Panc1 (cell line): ENCODE results near the gene CACUL1. TPM values are rescaled to one million over a fixed set of nuclear protein-coding genes. Genes with fewer than 3 reads are reported as not detected.
"Not testable (repeated sequence)": the region's sequence is repeated elsewhere in the genome, so short reads cannot be mapped to it uniquely, and the experiment has no call there.

Experiments used
- ATAC-seq: fragments of 200-7000 bp; cut with Tn5 transposase; 2 replicates; pipeline ENCODE4 v1.9.1; 2020; ENCODE audit warnings: mild to moderate bottlenecking, moderate library complexity
- BruUV-seq: library from RNA; stranded (reverse); fragments of 400-500 nt; replicated peaks from 2 replicates; lab custom pipeline; 2021; lab: Mats Ljungman, UMichigan
- CTCF ChIA-PET: fragments of 300-600 bp; sonication (Branson Sonifier 250); formaldehyde crosslinking; loops from one replicate; lab custom pipeline; 2022; ENCODE audit warnings: antibody characterized with exemption; lab: Charles Lee
- POLR2A ChIA-PET: fragments of 300-600 bp; sonication (Branson Sonifier 250); formaldehyde crosslinking; loops from one replicate; lab custom pipeline; 2022; ENCODE audit warnings: antibody characterized with exemption; lab: Charles Lee
- DNase-seq: peaks from one replicate; pipeline ENCODE4 v3.0.0-alpha.2; 2010; ENCODE audit warnings: low read depth, low spot score
- H3K27ac ChIP-seq: 2 replicates; pipeline ENCODE4 v1.5.1; 2011; ENCODE audit warnings: mild to moderate bottlenecking, low read length, inconsistent platforms
- H3K27me3 ChIP-seq: fragments of 200-500 bp; sonication (Bioruptor generic); 2 replicates; pipeline ENCODE4 v1.6.0; 2014; ENCODE audit warnings: low read length, inconsistent platforms; ENCODE audit not compliant: control insufficient read depth, insufficient read depth
- H3K36me3 ChIP-seq: fragments of 200-500 bp; sonication (Bioruptor generic); 2 replicates; pipeline ENCODE4 v1.5.1; 2014; ENCODE audit warnings: inconsistent platforms, mild to moderate bottlenecking, low read length, moderate library complexity; ENCODE audit not compliant: control insufficient read depth, insufficient read depth
- H3K4me1 ChIP-seq: 2 replicates; pipeline ENCODE4 v1.5.1; 2011; ENCODE audit warnings: inconsistent platforms, mild to moderate bottlenecking, low read length, moderate library complexity; ENCODE audit not compliant: control insufficient read depth, insufficient read depth
- H3K4me3 ChIP-seq, 2 experiments: 2 replicates each; pipeline ENCODE4 v1.5.1; 2011 to 2012; ENCODE audit warnings: low read depth in 2 of 2, low read length in 2 of 2, mild to moderate bottlenecking in 2 of 2, inconsistent platforms in 1 of 2, moderate library complexity in 1 of 2
- H3K9me3 ChIP-seq: fragments of 200-500 bp; sonication (Bioruptor generic); 2 replicates; pipeline ENCODE4 v1.5.1; 2014; ENCODE audit warnings: low read depth, mild to moderate bottlenecking, inconsistent platforms, low read length, moderate library complexity; ENCODE audit not compliant: control insufficient read depth, insufficient read depth
- CTCF ChIP-seq: fragments of 450-650 bp; IDR thresholded peaks from 2 replicates; pipeline ENCODE4 v1.5.1; 2017; ENCODE audit warnings: mild to moderate bottlenecking
- POLR2AphosphoS5 ChIP-seq: IDR thresholded peaks from 2 replicates; pipeline ENCODE4 v1.6.1; 2012; ENCODE audit warnings: mild to moderate bottlenecking, low read depth, low read length, moderate library complexity
- REST ChIP-seq, 2 experiments: IDR thresholded peaks; 2 replicates each; pipeline ENCODE4 v1.6.1; 2011 to 2012; ENCODE audit warnings: low read depth in 2 of 2, control low read depth in 1 of 2, low read length in 1 of 2, mild to moderate bottlenecking in 1 of 2, moderate library complexity in 1 of 2; ENCODE audit not compliant: insufficient read depth in 1 of 2
- SIN3A ChIP-seq: IDR thresholded peaks from 2 replicates; pipeline ENCODE4 v1.6.1; 2012; ENCODE audit warnings: low read depth, mild to moderate bottlenecking, low read length, moderate library complexity, borderline replicate concordance; ENCODE audit not compliant: insufficient read depth
- TCF7L2 ChIP-seq: IDR thresholded peaks from 2 replicates; pipeline ENCODE4 v1.6.1; 2011; ENCODE audit warnings: mild to moderate bottlenecking, low read depth, low read length, inconsistent platforms
- in situ Hi-C: cut with HindIII; loops from 2 replicates; pipeline ENCODE4 v1.10.0; 2016; ENCODE audit warnings: low sequenced_read_pairs, low pct_unique_long_range_greater_than_20kb
- intact Hi-C: fragments of 100-400 bp; cut with micrococcal nuclease; formaldehyde crosslinking; loops from one replicate; pipeline ENCODE4 v1.10.0; 2022; ENCODE audit not compliant: unreplicated experiment
- total RNA-seq: library from RNA; stranded (reverse); gene quantifications from one replicate; pipeline ENCODE4 v1.2.1, GENCODE V29; 2021; ENCODE audit not compliant: unreplicated experiment

The CACUL1 gene
- total RNA-seq, 1 experiment from 2014 or later, result 44.1 TPM

- POLR2A ChIA-PET, result interaction anchor here (0.7 kb wide), 1 partner anchor 160 kb away, joined by 3 read pairs; no protein-coding TSS in a partner anchor
- H3K4me3 ChIP-seq, result no peak overlapping the region
- no peak for DNase-seq
- in situ Hi-C loops (no loop called here), intact Hi-C loops (no loop called here)
- no peaks in the 10 kb centered on the region for H3K9me3 ChIP-seq
- H3K27ac ChIP-seq, result no peak overlapping the region
- CTCF ChIA-PET, result no interaction called here
- no peaks in the 10 kb centered on the region for H3K27me3 ChIP-seq
- no TSS peak for BruUV-seq
- peaks cover 22% of the 10 kb centered on the region for H3K4me1 ChIP-seq
- no peaks in the 10 kb centered on the region for H3K36me3 ChIP-seq
- no peak for ATAC-seq
- TF ChIP-seq POLR2AphosphoS5 (no peak), SIN3A (no peak), TCF7L2 (no peak), REST (IDR thresholded peaks at IDR 0.05; ENCODE audit: insufficient read depth in 1 of 2, low read depth in 2 of 2, low read length in 1 of 2) (no peak), CTCF (no peak)
Measured at GRCh38 chr10:118746246-118746645, 8.5 kb downstream of the CACUL1 start.

DNA sequence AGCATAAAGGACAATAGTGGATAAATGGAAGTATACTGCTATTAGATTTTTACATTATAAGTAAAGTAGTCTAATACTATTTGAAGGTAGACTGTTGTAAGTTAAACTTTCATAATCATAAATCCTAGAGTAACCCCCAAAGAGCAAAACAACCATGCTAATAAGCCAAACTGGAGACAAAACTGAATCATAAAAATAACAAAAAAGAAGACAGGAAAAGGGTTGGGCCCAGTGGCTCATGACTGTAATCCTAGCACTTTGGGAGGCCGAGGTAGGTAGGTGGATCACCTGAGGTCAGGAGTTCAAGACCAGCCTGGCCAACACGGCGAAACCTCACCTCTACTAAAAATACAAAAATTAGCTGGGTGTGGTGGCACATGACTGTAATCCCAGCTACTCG is 9.7 kb downstream of the CACUL1 start:
- Histone ChIP-seq H3K27ac (no peak overlapping the region), H3K36me3 (no peaks in the 10 kb centered on the region), H3K4me1 (peaks cover 32% of the 10 kb centered on the region), H3K27me3 (no peaks in the 10 kb centered on the region), H3K4me3 (no peak overlapping the region), H3K9me3 (no peaks in the 10 kb centered on the region)
- ChIA-PET POLR2A (no interaction called here), CTCF (no interaction called here)
- DNase-seq, result no peak
- TF ChIP-seq REST (IDR thresholded peaks at IDR 0.05; ENCODE audit: insufficient read depth in 1 of 2, low read depth in 2 of 2, low read length in 1 of 2) (no peak), SIN3A (no peak), POLR2AphosphoS5 (no peak), TCF7L2 (no peak), CTCF (no peak)
- intact Hi-C loops, result no loop called here
- BruUV-seq, result no TSS peak
- no peak for ATAC-seq
- in situ Hi-C loops, result no loop called here

DNA sequence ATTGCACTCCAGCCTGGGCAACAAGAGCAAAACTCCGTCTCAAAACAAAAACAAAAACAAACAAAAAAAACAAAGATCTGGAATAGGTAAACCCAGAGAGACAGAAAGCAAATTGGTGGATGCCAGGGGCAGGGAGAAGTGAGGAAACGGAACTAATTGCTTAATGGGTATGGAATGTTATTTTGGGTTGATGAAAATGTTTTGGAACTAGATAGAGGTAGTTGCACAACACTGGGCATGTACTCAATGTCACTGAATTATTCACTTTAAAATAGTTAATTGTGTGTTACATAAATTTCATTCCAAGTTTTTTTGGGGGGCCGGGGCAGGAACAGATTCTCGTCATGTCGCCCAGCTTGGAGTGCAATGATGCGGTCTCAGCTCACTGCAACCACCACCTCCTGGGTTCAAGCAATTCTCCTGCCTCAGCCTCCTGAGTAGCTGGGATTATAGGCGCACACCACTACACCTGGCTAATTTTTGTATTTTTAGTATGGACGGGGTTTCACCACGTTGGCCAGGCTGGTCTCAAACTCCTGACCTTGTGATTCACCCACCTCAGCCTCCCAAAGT is 10.3 kb downstream of the CACUL1 start:
- H3K36me3 ChIP-seq, ATAC-seq, H3K27me3 ChIP-seq, H3K9me3 ChIP-seq, DNase-seq, BruUV-seq, POLR2A ChIA-PET, CTCF ChIA-PET, H3K4me3 ChIP-seq, in situ Hi-C loops, H3K27ac ChIP-seq: not testable (repeated sequence)
- peaks cover 36% of the 10 kb centered on the region for H3K4me1 ChIP-seq
- intact Hi-C loops, result loop anchor here (5.0 kb wide), 1 partner anchor 283 kb away; the partner anchor contains the start of gene NANOS1
